ENCODE results near the gene SLC16A11. TPM values are rescaled to one million over a fixed set of nuclear protein-coding genes. Genes with fewer than 3 reads are reported as not detected.
"Not testable (repeated sequence)": the region's sequence is repeated elsewhere in the genome, so short reads cannot be mapped to it uniquely, and the experiment has no call there.

The SLC16A11 gene, protein sequence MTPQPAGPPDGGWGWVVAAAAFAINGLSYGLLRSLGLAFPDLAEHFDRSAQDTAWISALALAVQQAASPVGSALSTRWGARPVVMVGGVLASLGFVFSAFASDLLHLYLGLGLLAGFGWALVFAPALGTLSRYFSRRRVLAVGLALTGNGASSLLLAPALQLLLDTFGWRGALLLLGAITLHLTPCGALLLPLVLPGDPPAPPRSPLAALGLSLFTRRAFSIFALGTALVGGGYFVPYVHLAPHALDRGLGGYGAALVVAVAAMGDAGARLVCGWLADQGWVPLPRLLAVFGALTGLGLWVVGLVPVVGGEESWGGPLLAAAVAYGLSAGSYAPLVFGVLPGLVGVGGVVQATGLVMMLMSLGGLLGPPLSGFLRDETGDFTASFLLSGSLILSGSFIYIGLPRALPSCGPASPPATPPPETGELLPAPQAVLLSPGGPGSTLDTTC
- polyA plus RNA-seq (2014; cell fraction: cytosol; rRNA removed) = not detected in 2 replicates
- 1.3 and 1.6 TPM in 2 replicates for polyA plus RNA-seq (2014; cell fraction: nucleus; rRNA removed)

DNA sequence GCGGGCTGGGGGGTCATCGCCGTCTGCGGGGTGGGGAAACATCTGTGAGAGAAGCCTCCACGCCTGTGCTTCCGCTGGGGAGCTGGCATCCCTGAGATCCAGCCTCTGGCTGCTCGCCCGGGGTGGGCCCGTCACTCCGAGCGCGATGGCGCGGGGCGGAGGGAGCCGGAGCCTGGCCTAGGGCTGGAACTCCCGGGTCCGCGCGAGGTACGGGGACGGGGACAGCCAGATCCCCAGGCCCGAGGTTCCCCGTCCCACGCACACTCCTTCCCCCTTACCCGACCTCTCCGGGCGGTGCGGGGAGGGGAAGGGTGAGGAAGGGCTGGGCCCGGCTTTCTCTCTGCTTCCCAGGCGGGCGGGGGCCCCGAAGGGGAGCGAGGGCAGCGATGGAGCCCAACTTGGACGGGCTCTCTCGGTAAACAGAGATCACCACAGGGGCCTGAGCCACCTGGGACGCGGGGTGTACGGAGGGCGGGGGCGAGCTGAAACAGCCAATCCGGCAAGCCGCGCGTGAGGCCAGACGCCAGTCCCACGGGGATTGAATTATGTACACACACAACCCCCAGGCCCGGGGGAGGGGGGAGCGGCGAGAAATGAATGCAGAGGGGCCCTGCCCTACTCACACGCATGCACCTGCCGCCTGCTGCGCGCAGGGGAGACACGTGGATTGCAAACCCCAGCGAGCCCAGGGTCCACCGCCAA, at the start of gene SLC16A11:
Gene SLC16A11, minus strand, starts transcription at position 596 of the 702 bp plus-strand sequence. Its CDS starts 579 bp downstream, at position 17.
- DNase-seq (ENCODE audit: low spot score) = peak; percentile 65

DNA sequence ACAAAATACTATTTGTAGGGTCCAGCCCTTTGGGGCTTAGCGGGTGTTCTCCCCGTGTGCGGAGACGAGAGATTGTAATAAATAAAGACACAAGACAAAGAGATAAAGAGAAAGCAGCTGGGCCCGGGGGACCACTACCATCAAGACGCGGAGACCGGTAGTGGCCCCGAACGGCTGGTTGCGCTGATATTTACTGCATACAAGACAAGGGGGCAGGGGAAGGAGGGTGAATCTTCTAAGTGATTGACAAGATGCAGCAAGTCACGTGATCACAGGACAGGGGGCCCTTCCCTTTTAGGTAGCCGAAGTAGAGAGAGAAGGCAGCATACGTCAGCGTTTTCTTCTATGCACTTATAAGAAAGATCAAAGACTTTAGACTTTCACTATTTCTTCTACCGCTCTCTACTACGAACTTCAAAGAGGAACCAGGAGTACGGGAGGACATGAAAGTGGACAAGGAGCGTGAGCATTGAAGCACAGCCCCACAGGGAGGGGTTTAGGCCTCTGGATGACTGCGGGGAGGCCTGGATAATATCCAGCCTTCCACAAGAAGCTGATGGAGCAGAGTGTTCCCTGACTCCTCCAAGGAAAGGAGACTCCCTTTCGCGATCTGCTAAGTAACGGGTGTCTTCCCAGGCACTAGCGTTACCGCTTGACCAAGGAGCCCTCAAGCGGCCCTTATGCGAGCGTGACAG, 47.6 kb upstream of the SLC16A11 start:
- not testable (repeated sequence) for DNase-seq (ENCODE audit: low spot score)

DNA sequence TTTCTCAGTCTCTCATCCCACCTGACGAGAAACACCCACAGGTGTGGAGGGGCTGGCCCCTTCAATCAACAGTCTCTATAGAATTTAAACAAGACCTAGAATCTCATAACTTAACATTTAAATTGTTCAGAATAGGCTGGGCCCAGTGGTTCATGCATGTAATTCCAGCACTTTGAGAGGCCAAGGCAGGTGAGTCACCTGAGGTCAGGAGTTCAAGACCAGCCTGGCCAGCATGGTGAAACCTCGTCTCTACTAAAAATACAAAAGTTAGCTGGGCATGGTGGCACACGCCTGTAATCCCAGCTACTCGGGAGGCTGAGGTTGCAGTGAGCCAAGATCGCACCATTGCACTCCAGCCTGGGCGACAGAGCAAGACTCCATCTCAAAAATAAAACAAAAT, 45.7 kb upstream of the SLC16A11 start:
- DNase-seq (ENCODE audit: low spot score) = not testable (repeated sequence)

DNA sequence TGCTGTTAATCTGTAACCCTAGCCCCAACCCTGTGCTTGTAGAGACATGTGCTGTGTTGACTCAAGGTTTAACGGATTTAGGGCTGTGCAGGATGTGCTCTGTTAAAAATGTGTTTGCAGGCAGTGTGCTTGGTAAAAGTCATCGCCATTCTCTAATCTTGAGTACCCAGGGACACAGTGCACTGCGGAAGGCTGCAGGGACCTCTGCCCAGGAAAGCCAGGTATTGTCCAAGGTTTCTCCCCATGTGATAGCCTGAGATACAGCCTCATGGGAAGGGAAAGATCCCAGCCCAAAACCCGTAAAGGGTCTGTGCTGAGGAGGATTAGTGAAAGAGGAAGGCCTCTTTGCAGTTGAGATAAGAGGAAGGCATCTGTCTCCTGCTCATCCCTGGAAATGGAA, 44.5 kb upstream of the SLC16A11 start:
- DNase-seq (ENCODE audit: low spot score) = not testable (repeated sequence)

DNA sequence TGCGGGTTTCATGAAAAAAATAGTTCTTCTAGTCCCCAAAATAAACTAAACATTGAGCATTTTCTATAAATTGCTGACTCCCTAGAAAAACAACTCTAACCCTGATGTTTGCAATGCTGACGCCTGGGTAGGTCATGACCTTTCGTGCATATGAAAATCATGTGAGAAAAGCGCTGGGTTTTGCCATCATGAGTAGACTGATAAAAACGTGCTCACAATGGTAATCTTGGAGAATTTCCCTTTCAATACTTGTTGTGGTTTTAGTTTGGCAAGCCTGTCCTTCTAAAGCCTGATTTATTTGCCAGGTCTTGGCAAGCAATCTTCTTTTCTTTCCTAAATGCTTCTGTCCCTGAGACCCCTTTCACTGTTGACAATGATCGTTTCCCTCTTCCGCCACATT, 40.2 kb upstream of the SLC16A11 start:
- no peak for DNase-seq (ENCODE audit: low spot score)

DNA sequence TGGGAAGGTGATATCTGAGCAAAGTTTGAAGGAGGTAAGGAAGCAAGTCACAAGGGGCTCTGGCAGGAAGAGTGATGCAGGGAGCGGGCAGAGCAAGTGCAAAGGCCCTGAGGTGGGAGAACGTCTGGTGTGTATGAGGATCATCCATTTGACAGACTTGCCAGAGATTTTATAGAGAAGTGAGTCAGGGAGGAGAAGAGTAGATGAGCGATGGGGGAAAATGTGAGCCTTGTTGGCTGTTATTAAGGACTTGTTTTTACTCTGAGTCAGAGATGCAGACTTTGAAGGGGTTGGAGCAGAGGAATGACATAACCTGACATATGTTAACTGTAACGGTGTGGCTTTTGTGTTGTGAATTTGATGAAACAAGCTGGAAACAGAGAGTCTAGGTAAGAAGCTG, 39.7 kb upstream of the SLC16A11 start:
- no peak for DNase-seq (ENCODE audit: low spot score)

DNA sequence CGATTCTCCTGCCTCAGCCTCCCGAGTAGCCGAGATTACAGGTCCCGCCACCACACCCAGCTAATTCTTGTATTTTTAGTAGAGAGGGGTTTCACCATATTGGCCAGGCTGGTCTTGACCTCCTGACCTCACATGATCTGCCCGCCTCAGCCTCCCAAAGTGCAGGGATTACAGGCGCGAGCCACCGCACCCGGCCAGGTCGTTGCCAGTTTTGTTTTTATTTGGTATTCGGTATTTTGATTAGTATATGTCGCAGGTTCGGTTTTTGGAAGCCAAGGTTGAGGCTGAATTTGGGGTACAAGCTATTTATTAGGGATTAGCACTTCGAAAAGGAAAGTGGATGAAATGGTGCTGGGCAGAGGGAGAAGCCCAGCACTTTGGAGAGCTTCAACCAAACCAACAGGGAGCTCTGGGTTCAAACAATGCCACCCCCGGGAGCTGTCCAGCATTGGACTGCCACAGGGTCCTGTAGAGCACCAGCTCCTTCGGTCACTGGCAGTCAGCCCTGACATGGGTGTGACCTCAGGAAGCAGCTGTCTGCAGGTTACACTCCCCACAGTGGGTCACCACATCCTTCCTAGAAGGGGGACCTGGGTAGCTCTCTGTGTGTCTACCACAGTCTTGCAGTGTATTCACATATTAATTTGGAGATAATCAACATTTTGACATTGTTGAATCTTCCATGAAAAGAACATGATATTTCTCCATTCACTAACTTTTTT, 37.6 kb upstream of the SLC16A11 start:
- no peak for DNase-seq (ENCODE audit: low spot score)

DNA sequence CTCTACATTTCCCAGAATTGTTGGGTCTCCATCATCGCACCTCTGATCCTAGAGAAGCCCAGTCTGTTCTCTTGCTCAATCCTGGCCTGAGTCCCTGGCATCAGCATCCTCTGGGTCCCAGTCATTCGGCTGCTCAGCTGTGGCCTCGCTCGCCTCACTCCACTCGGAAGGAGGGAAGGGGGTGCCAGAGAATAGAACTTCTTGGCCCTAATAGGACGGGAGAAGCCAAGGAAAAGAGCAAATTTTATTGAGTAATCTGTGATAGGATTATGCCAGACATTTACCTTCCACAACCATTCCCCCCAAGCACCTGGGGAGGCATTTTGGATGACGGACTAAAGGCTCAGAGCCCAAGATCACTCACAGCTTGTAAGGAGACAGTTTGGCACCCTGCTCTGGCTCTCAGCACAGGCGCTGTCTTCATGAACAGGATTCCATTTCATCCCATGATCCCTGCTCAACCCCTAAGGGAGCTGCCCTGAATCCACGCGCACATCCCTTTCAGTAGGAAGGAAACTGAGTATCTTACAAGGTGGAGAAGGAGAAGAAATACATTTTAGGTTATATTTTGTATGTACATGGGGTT, 36.7 kb upstream of the SLC16A11 start:
- no peak for DNase-seq (ENCODE audit: low spot score)

DNA sequence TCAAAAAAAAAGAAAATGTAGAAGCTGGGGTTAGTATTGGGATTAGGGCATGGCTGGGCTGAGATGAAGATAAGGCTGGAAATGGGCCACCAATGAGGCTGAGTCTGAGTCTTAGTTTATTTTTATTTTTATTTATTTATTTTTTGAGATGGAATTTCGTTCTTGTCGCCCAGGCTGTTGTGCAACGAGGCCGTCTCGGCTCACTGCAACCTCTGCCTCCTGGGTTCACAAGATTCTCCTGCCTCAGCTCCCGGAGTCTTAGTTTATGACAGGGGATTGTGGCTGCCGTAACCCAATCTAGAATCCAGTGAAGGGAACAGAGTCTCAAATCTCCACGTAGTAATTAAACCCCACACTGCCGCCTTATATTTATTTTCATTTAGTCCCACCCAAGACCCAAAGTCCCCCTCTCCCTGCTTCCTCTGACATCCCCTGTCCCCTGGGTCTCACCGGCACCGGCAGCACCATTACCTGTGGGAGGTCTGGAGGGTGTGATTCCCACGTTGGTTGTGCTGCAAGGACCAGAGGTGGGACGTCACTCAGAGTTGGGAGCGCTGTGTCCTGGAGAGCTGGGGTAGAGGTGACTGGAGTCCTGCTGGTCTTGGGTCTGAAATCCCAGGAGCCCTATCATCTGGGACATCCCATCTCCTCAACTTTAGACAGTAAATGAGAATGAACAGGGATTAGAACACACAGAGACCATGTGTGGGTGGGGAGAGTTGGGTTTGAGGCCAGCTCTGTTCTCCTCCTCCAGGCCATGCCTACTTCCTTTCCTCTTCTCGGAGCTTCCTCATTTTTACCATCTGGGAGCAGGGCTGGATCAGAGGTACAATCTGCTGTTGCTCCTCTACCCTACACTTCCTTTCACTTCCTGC, 35.9 kb upstream of the SLC16A11 start, which contains the start of gene CLEC10A:
Gene CLEC10A, minus strand, starts transcription at position 671 of the 875 bp plus-strand sequence. CDS start 1,439 bp downstream, outside the sequence.
- DNase-seq (ENCODE audit: low spot score) = no peak

DNA sequence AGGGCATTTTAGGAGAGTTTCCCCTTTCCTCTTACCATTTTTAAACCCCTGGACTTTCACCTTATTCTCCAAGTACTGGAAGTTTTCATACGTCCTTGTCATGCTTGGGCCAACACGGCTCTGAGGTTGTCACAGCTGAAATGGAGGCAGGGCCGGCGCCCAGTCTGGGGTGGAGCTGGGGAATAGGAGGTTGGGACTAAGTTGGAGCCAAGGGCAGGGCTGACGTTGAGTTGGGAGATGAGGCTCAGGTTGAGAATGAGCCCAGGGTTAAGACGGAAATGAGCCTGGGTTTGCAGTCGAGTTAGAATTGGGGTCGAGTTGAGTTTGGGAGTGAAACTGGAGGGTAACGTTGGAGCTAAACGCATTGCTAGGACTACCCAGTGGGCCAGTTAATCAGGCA, 34.8 kb upstream of the SLC16A11 start:
- DNase-seq (ENCODE audit: low spot score) = no peak

DNA sequence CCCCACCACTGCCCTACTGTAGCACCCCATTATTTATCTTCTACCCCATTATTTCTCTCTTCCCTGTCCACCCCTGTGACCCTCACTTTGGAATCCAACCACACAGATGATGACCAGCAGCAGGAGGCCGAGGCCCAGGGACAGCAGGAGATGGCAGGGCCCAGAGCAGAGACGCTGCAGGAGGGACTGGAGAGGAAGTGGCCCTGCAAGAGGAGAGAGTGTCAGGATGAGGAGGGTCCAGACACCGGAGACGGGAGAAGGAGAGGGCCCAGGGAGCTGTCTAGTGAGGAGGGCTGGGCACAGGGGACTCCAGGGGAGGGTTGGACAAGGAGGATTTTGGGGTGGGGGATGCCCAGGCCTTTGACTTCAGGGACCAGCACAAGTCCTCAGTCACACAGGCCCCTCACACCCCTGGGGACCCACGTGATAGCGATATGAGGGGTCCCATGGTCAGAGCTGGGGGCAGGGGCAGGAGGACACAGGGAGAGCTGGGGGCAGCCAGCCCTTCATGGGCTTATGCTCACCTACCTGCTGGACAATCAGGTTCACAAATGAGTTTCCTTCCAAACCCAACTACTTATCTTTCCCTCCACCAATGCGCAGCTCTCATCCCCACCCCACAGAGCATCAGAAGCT, 34.1 kb upstream of the SLC16A11 start:
- no peak for DNase-seq (ENCODE audit: low spot score)

DNA sequence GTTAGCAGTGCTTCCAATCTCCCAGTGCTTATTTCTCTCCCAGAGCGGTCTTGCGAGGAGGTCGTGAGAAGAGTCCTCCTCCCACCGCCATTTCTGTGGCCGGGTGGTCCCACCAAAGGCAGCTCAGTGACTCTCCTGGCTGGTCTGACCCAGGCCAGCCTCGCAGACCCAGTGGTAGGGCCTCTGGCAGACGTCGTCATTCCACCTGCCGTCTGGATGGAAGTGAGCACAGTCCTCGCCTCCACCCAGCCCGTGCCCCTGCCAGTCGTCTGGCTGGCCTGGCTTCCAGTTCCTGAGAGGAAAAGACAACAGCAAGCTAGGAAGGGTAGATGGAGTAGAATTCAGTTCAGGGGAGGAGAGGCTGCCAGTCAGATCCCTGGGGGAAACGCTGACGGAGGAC, 31.0 kb upstream of the SLC16A11 start:
- DNase-seq (ENCODE audit: low spot score) = no peak

DNA sequence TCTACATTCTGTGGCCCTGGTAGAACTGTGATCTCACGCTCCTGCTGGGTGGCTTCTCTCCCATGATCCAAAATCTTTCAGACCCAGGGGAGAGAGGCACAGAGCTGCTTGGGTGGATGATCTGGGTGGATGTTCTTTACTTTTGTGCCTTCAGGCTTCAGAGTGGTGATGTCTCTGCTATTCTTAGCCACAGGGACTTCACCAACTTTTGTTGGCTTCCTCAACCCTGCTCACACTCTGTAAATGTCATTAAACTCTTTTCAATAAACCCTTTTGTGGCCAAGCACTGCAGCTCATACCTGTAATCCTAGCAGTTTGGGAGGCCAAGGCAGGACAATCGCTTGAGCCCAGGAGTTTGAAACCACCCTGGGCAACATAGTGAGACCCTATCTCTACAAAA, 28.5 kb upstream of the SLC16A11 start:
- no peak for DNase-seq (ENCODE audit: low spot score)

DNA sequence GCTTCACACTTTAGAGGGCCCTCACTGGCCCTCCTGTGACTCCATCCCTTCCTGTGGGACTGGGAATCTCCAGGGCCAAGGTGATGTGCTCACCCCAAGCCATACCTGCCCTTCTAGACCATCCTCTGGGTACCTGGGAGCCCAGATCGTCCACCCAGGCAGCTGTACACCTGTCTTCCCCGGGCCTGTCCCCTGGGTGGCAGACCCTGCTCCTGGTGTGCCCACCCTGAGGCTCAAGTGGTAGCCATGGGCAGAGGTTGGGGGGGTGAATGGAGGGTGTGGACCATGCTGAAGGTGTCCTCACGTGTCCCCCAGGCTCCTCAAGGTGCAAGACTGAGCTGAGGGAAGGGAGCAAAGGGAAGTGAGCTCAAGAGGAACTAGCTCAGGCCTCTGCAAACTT, 26.8 kb upstream of the SLC16A11 start:
- DNase-seq (ENCODE audit: low spot score) = no peak

DNA sequence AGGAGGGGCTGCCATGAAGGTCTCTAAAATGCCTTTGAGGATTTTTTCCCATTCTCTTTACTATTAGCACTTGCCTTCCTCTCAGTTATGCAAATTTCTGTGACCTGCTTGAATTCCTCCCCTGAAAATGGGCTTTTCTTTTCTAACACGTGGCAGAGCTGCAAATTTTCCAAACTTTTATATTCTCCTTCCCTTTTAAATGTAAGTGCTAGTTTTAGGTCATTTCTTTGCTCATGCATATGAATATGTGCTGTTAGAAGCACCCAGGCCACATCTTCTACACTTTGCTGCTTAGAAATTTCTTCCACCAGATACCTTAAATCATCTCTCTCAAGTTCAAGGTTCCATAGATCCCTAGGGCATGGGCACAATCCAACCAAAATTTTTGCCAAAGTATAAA, 24.4 kb upstream of the SLC16A11 start:
- no peak for DNase-seq (ENCODE audit: low spot score)

DNA sequence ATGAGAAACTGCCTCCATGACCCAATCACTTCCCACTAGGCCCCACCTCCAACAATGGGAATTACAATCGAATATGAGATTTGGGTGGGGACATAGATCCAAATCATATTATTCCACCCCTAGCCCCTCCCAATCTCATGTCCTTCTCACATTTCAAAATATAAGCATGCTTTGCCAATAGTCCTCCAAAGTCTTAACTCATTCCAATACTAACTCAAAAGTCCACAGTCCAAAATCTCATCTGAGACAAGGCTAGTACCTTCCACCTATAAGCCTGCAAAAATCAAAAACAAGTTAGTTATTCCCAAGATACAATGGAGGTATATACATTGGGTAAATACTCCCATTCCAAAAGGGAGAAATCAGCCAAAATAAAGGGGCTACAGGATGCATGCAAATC, 23.3 kb upstream of the SLC16A11 start:
- DNase-seq (ENCODE audit: low spot score) = no peak

DNA sequence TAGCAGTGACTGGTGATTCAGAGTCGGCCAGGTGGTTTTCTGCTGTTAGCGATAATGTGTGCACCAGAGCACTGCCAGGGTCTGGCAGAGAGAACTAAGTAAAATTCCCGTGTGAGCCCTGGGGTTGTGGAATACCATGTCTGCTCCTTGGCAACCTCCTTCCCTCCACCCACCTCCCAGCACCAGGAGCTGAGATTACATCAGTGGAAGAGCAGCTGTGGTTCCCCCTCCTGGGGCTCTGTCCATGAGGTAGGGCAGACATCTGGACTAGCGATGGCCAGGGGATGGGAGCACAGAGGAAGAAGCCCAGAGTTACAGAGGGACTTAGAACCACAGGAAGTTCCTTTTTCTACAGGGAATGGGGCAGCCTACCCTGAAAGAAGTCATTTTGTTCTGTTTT, 20.4 kb upstream of the SLC16A11 start:
- DNase-seq (ENCODE audit: low spot score) = no peak

DNA sequence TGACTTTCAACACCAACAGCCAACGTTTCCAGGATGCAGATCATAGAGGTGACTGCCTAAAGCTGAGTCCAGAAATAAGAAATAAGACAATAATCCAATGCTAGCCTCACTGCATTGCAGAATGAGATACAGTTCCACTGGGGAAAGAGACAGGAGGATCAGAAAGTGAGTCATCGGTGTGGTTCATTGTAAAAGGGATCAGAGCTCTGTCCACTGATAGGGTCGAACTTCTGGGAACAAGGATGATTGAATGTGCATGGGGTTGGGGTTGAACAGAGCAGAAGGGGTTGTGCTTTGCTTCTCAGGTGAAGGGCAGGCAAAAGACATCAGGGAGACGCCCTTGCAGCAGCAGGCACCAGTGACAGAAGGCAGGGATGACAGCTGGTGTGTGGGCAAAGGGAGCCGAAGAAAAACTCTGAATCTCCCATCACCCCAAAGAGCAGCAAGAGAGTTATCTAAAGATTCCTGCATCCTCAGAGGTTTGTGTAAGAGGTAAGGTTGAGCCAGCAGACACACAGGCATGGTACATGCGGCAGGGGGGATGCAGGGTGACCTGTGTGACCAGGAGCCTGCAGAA, 19.7 kb upstream of the SLC16A11 start:
- DNase-seq (ENCODE audit: low spot score) = no peak
